HG02938 (cell line): ENCODE measurements around the gene DHRS2.
"Not testable (repeated sequence)": the region's sequence is repeated elsewhere in the genome, so short reads cannot be mapped to it uniquely, and the experiment has no call there.

ENCODE experiments used
- ATAC-seq: cut with Tn5 transposase; IDR thresholded peaks from one replicate; pipeline ENCODE4 v1.9.1; 2021; ENCODE audit warnings: mild to moderate bottlenecking, moderate library complexity; ENCODE audit not compliant: unreplicated experiment

Gene DHRS2

GRCh38 chr14:23631702-23632460 is 4.3 kb upstream of the DHRS2 start:
- no peak for ATAC-seq

DNA sequence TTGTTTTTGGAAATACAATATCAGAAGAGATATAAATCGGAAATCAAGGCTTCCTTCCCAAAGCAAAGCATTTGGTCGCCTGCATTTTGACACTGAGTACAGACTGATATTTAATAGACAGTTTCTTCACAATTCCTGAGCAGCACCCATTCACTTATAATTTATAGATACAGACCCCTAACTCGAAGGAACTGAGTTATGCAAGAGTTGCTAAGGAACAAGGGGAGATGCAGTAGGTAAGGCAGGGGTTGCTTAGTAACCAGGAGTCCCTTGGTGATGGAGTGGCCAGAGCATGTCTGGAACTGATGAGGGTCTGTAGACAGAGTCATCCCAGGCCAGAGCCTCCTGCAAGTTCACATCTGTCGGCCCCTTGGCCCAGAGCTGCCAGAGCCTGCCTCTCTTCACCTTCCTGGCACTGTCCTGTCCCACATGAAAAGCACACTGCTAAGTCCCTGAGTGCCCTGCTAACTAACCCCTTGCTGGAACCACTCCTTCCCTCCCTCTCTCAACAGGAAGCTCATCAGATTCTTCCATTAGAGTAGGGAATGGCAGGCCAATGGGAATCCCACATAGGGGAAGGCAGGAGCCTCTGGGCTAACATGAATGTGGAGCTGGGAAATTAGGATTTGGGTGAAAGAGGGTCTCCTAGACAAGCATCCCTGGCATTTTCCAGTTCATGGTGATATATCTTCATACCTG is 3.6 kb upstream of the DHRS2 start:
- no peak for ATAC-seq

DNA sequence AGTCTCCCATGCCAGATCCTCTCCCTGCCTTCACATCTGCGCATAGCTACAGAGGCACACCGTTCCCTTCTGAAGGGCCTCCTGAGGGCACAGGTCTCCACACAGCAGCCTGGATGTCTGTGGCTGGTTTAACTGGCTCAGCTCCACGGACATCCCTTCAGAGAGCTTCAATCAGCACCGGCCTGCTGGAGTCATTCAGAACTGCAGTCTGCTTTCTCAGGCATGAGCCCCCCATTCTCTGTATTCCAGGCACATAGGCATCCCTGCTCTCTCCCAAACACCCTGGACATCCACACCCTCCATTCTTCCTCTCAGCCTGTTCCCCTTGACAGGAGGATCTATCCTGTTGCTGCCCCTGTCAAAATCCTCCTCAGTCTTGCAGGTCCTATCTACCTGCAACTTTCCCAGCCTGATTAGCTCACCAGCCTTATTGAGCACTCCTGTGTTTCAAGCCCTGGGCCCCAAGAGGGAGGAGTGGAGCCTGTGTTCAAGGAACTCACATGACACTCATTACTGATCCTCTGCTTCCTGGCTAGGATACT is 2.9 kb upstream of the DHRS2 start:
- ATAC-seq, result no peak

GRCh38 chr14:23634698-23635412 is 1.3 kb upstream of the DHRS2 start:
- ATAC-seq, result not testable (repeated sequence)

DNA sequence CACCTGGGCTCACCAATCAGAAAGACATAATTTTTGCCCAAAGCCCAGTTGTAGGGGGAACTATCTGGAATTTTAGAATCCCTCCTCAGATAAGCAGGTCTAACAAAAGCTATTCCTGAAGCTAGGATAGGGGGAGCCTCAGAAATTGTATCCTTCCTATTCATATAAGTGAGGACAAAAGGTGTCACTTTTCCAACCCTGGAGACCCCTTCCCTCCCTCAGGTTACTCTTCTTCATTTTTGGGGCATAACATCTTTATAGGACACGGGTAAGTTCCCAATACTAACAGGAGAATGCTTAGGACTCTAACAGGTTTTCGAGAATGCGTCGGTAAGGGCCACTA is 1.1 kb downstream of the DHRS2 start:
- not testable (repeated sequence) for ATAC-seq

GRCh38 chr14:23637655-23638413 is 1.7 kb downstream of the DHRS2 start:
- not testable (repeated sequence) for ATAC-seq

- ATAC-seq, result no peak
Observed at GRCh38 chr14:23638414-23639047, 2.4 kb downstream of the DHRS2 start.

DNA sequence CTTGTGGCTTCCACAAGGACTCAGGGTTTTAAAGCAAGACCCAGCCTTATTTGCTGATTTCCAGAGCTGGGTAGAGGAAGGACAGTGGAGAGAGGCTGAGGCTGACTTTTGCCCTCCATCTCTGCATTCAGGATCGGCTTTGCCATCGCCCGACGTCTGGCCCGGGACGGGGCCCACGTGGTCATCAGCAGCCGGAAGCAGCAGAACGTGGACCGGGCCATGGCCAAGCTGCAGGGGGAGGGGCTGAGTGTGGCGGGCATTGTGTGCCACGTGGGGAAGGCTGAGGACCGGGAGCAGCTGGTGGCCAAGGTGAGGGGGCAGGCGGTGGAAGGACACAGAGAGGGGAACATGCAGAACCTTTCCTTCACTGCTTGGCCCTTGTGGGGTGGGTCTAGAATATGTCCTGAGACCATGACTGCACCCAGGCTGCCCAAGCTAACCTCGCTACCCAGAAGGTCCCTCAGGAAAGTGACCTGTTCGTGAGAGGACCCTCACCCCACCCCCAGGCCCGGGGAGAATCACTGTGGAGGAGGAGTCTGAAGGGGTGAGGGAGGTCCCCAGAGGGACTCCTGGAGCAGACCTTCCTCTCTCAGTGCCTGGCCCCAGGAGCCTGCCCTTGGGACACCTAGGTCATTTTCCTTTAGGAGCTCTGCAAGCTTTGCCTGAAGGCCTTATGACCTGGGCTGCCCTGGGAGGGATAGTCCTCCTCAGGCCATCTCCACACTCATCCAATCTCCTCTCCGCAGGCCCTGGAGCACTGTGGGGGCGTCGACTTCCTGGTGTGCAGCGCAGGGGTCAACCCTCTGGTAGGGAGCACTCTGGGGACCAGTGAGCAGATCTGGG is 3.1 kb downstream of the DHRS2 start:
- ATAC-seq, result no peak

DNA sequence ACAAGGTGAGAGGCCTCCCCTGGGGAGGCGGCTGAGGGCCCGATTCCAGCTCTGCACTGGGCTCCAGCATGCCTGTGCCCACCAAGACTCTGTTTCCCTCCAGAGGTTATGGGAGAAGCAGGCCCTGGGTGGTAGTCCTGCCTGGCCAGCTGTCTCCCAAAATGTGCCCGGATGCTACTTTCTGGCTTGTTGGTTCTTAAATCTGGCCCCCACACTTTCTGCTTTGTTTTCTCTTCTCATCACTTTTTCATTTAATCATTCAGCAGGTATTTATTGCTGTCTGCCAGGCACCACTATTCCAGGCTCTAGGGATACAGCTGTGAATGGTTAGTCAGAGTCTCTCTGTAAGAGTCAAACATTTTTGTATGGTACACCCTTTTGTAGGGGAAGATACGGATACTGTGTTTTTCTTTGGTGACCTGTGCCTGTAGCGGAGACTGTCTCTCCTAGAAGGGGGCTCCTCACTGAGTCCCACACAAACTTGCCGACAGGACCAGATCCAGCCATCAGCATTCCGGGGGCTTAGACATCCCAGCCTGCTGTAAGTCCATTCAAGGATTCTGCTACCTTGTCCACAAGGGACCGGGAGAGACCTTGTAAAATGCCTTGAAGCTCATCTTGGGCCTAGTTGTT is 3.8 kb downstream of the DHRS2 start:
- no peak for ATAC-seq

DNA sequence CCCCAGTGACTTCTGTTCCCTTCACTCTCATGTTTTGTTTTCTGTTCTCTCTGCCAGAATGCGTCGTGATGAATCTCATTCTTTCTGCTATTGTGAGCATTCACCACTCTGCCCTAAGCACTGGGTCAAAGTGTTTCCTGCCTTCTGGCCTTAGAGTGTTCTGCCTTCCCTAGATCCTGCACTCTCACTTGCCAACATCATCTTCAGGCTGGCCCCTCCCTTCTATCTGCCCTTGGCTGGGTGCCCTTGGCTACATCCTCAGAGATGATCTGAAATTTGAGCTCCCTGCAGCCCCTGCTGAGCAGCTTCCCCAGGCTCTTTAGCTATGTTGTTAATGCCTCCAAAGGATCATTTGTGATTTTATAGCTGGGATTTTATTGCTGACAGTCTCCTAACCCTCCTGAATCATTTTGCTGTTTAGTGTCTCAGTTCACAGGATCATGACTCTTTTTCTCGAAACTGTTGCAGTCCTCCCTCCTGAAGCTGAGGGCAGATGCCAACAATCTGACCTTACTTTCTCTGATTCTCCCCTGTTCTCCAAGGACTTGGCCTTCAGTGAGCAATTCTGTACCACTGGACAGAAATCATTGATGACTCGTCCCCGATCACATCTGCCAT is 4.5 kb downstream of the DHRS2 start:
- no peak for ATAC-seq

DNA sequence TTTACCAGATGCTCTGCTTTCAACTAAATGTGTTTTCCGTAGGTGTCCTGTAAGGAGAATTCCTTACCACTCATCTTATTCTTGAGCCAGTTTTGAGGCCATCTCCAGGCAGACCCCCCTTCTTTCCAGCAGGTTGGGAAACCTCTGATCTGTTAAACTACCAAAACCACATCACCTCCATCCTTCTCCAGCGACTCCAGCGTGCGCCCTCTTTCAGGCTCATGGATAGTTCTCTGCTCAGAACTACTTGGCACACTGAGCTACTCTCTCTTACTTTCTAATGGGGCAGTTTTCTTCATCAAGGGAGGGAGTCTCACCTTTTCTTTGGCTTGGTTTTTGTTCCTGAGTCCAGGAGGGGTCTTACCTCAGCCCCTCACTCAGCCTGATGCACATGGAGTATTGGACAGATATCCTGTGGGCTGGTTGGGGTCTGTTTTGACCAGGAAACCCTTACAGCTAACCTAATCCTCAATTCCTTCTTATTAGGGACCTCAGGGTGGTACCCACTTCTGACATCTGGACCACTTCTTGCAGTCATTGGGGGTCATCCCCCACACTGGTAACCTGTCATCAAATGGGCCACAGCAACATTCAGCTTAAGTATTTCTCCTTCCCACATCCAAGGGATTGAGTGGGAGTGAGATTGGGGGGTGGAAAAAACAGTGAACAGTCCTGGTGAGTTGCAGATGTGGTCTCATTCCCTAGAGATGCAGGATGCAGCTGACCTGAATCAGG is 5.2 kb downstream of the DHRS2 start:
- ATAC-seq, result no peak

DNA sequence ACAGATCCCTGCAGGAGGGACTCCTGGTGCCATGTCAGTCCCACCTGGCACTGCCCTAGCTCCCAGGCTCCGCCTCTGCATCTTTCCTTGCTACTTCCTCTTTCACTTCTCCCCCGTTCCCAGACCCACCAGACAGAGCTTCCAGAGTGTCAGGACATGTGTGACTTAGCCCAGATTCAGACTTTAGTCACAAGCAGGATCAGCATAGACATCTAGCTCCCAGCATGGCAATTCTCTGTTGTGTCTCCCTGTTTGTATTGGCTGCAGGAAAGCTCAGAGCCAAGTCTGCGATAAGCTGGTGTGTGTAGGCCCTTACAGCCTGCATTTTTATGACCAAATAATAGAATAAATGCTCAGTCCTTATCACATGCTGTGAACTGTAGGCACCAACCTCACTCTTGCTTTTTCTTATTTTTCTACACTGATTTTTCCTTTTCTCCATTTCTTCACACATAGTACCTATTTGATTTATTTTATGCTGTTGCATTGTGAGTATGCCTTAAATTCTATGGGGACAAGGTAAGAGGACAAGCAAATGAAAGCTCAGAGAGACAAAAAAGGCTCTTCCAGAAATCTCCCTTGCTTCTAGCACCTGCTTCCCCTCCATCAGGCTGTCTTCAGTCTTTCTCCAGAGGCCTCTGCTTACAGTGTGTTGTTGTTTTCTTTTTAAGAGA is 5.9 kb downstream of the DHRS2 start:
- ATAC-seq, result no peak

- ATAC-seq, result no peak
Observed at GRCh38 chr14:23643533-23644194, 7.5 kb downstream of the DHRS2 start.

DNA sequence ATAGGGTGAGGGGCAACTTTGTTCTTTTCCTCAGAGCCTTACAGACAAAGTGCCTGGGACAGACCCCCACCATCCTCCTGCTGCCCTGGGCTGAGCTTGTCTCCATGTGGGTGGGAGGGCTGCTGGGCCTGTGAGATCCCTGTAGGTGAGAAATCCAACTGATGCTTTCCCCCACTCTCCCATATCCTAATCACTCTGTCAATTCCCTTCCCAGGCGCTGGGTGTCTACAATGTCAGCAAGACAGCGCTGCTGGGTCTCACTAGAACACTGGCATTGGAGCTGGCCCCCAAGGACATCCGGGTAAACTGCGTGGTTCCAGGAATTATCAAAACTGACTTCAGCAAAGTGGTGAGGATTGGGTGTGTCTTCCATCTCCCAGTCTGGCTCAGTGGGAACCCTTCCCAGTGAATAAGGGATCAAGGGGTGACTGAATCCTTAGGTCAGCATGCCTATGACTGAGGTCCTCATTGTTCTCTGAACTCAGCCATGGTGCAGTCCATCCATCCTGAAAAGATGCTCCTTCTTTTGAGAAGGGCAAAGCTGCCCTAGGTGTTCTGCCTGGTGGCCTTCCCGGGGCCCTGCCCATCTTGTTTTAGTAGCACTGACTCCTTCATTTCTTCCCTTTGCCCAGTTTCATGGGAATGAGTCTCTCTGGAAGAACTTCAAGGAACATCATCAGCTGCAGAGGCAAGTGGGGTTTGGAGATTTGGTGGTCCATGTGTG is 8.2 kb downstream of the DHRS2 start:
- no peak for ATAC-seq

DNA sequence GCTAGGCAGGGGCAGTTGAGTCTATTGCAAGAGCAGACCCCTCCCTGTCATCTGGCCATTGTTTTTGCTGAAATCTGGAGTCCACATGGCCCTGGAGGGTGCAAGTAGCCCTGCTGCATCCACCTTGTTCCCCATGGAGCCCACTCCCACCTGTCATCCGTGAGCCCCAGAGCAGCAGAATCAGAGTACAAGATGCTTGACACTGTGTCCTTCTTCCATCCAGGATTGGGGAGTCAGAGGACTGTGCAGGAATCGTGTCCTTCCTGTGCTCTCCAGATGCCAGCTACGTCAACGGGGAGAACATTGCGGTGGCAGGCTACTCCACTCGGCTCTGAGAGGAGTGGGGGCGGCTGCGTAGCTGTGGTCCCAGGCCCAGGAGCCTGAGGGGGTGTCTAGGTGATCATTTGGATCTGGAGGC is 8.8 kb downstream of the DHRS2 start:
- ATAC-seq, result no peak

DNA sequence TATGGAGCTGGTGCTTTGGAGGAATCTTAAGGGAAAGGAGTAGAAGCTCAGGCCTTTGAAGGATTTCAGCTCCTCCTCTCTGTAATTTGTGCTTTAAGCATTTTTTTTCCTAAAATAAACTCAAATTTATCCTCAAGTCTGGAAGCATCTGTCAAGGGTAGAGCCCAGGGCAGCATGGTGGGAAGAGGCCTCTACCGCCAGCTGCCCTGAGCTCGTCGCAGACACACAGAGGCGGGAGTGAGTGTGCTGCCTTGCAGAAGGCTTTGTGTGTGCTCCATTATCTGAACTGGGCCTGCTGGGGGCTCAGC is 9.3 kb downstream of the DHRS2 start:
- ATAC-seq, result no peak
